HG03025 (cell line): ENCODE measurements around the gene SLC22A5.

Experiments
- ATAC-seq: cut with Tn5 transposase; IDR thresholded peaks from one replicate; pipeline ENCODE4 v1.9.1; 2021; ENCODE audit warnings: mild to moderate bottlenecking, moderate library complexity; ENCODE audit not compliant: unreplicated experiment, low FRiP score

The SLC22A5 gene

GRCh38 chr5:132364319-132364718 lies 5.2 kb upstream of the SLC22A5 start:
- ATAC-seq = no peak

DNA sequence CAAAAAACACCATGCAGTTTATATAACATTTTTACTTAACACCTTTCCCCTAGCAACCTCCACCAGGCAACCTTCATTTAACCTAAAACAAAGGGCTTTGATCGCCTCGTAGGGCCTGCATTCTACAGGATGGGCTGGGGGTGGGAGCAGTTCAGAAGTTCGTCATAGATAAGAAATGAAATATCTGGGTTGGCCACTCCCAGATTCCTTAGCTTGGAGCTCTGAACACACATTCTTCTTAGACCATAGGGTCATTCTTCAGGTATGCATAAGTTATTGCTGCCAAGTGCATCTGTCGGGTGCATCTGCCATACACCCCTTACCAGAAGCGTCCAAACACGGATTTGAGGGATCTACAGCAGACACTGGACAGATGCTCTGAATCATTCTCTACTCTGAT lies 4.3 kb upstream of the SLC22A5 start:
- ATAC-seq = no peak

GRCh38 chr5:132368186-132368585 lies 1.3 kb upstream of the SLC22A5 start:
- ATAC-seq = no peak

GRCh38 chr5:132369007-132369473 lies 470 bp upstream of the SLC22A5 start:
- ATAC-seq = no peak

DNA sequence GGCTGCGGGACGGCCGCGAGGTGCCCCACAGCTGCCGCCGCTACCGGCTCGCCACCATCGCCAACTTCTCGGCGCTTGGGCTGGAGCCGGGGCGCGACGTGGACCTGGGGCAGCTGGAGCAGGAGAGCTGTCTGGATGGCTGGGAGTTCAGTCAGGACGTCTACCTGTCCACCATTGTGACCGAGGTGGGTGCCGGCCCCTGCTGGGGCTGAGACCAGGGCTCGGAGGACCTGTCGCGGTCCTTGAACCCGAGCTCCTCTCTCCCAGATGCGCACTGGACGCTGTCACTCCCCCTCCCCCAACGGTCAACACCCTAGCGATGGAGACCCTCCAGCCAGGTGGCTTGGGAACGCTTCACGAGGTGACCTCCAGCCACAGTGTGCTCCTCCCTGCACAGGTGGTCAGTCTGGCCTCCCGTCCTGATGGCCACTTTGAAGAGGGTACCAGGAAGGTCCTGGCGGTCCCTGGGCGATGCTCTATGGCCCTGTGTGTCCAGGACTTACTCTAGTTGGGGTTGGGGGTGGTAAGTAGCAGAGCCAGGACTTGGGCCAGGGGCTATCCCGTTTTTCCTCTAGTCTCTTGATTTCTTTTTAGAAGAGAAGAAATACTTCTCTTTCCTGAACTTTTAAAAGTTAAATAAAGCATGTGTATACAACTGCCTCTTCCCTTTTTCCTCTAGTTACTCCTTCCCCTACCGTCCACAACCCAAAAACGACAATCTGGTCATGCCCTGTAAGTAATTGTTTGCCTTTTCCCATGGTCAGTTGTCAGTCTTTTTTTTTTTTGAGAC lies 866 bp downstream of the SLC22A5 start:
- no peak for ATAC-seq

DNA sequence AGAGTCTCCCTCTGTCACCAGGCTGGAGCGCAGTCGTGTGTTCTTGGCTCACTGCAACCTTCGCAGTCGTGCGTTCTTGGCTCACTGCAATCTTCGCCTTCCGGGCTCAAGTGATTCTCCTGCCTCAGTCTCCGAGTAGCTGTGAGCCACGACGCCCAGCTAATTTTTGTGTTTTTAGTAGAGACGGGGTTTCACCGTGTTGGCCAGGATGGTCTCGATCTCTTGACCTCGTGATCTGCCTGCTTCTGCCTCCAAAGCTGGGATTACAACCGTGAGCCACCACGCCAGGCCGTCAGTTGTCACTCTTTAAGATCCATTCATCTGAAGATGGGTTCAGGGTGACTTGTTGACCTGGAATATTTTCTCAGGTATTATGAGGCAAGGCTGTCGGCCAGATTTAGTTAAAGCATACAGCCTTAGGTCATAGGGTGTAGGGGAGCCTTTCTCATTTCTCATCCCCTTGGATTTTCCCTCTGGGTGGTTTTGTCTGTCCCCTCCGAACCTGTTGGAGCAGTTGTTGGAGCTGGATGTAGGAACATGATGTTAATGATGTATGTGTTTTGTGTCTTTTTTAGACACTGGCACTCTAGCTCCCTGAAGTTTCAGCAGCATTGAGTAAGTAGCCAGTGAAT lies 1.6 kb downstream of the SLC22A5 start:
- no peak for ATAC-seq

- ATAC-seq = no peak
Measured at GRCh38 chr5:132371603-132371994, 2.1 kb downstream of the SLC22A5 start.

DNA sequence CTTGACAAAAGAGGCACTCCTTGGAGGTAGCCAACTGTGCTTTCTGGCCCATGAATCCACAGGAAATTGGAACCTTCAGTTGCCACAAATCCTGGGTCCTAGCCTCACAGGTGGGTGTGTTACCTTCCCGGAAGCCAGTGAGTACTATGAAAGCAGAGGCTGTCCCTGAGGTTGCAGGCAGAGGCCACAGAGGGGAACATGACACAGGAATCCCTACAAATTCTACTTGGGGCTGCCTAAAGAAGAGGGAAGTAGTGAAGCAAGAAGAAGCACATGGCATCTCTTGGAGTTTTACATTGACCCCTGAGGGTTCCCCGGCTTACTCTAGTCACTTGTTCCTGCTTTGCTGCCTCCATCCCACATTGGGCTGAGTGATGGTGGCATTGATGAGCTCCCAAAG lies 2.6 kb downstream of the SLC22A5 start:
- no peak for ATAC-seq

DNA sequence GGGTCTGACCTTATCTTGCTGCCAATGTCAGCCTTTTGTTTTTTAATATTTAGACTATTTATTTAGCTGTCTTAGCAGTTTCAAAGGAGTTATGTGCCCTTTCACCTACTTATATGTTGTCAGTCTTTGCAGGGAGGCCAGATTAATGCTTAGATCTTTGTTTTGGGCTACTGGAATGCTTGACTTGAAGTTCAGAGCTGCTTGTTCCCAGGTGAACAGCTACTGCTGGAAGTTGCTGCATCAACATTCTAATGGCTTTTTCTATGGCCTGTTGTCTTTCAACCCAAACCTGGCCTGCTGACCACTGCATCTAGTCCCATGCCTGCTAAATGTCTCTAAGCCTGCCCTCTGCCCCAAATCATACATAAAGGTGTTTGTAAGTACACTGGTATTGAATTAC lies 3.0 kb downstream of the SLC22A5 start:
- ATAC-seq = no peak

- no peak for ATAC-seq
Measured at GRCh38 chr5:132375957-132376356, 6.4 kb downstream of the SLC22A5 start.

DNA sequence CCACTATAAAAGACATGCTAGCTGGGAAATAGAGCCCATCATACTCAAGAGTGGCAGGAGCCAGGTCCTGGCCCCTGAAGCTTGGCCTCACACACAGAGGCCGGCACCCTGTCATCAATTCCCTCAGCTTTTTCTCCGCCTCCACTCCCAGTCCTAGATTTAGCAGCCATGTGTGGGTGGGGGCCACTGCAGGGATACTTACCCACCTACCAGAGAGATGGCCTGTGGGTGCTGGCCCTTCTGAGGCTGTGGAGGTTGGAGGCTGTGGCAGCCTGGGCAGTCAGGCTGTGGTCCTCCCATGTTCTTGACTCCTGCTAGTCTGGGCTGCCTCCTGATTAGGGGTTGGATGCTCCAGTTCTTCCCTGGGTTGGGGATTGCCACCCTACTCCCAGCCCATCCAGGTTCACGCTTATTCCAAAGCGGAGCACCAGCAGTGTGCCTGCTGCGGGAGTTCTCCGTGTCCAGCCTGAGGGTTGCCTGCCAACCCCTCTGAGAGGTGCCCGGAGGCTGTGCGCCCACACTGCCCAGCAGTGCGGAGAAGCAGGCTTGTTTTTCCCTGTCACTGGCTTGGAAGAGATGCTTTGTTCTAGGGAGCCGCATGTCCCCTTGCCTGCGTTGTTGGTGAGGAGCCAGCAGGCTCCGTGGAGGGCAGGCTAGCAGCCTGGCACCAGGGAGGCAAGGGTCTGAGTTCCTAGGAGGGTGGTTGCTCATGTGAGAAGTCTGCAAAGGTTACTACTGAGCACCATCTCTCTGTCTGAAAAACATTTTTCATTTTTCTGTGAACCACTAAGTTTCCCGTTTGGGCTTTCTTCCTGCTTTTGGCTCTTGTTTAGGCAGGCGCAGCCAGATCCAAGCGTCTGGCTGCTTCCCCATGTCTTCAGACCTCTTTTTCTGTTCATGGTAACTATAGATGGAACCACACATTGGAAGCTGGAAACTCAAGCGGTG lies 7.5 kb downstream of the SLC22A5 start:
- ATAC-seq = no peak

- no peak for ATAC-seq
Measured at GRCh38 chr5:132377738-132378137, 8.2 kb downstream of the SLC22A5 start.

DNA sequence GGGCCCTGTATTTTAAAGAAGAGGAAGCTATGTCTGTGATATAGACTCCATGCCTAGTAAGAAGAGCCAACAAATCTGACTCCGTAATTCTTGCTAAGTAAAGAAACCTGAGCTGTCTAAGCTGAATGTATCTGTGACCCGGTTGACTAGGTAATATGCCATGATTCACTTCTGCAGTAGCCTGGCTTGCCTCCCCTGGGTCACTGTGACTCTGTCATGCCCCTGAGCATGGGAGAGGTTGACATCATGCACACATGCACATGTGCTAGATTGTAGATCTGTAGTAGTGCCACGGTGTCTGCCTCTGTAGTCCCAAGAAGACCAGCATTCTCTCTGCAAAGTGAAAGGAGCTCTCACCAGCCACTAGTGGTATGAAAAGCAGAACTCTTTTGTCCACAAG lies 9.1 kb downstream of the SLC22A5 start:
- no peak for ATAC-seq

GRCh38 chr5:132380047-132380446 lies 10.5 kb downstream of the SLC22A5 start:
- no peak for ATAC-seq

DNA sequence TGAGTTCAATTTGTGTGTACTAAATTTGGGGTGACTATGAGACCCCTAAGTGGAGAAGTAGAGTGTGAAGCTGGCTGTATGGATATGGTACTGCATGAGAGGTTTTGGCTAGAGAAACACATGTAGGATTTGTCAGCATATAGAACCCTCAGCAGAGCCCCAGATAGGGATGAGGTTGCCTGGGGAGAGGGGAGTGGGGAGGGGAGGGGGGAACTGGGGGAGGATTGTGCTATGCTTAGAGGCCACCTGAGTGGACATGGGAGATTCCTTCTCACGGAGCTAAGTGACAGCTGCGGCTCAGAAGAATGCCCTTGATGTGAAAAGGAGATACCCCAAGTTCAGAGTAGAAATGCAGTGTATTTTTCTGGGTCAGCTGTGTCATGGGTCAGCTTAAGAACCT lies 11.2 kb downstream of the SLC22A5 start:
- no peak for ATAC-seq

DNA sequence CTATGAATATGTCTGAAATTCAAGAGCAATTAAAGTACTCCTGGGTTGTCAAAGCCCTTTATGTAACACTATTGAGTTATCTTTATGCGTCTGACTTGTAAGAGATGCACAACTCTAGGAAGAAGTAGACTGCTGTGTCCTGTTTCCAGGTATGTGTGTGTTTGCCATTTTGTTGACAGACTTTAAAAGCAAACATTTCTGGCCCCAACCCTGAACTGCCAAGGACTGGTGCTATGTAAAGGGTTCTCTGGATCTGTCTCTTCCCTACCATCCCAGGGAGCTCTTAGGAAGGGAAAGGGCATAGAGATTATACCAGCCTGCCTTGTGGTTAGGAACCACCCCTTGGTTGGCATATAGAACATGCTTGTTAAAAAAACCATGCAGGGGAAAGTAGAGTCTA lies 12.1 kb downstream of the SLC22A5 start:
- no peak for ATAC-seq

GRCh38 chr5:132383261-132383660 lies 13.8 kb downstream of the SLC22A5 start:
- ATAC-seq = no peak

- no peak for ATAC-seq
Measured at GRCh38 chr5:132383984-132384383, 14.5 kb downstream of the SLC22A5 start.

GRCh38 chr5:132384506-132385050 lies 15.1 kb downstream of the SLC22A5 start:
- no peak for ATAC-seq

- no peak for ATAC-seq
Measured at GRCh38 chr5:132385326-132386105, 16.0 kb downstream of the SLC22A5 start.
